ENCODE data around the gene ORM1. TPM values are rescaled to one million over a fixed set of nuclear protein-coding genes. Genes with fewer than 3 reads are reported as not detected.

Gene ORM1
- total RNA-seq, 2 donors from 2014 or later: not detected

- Mint-ChIP-seq H3K36me3 (no peaks in the 10 kb centered on the region), H3K4me3 (no peak overlapping the region), H3K9me3 (no peaks in the 10 kb centered on the region), H3K27ac (no peak overlapping the region), H3K4me1 (ENCODE audit: low read depth in 2 of 2) (peaks cover 0 to 3% of the 10 kb centered on the region in 2 donors), H3K27me3 (no peaks in the 10 kb centered on the region)
- ATAC-seq (no peak), DNase-seq (ENCODE audit: low spot score) (no peak)
Observed at GRCh38 chr9:114308361-114308950, 14.4 kb upstream of the ORM1 start.

- Mint-ChIP-seq H3K4me1 (ENCODE audit: low read depth in 2 of 2) (peaks cover 0 to 3% of the 10 kb centered on the region in 2 donors), H3K36me3 (no peaks in the 10 kb centered on the region), H3K9me3 (no peaks in the 10 kb centered on the region), H3K4me3 (no peak overlapping the region), H3K27ac (no peak overlapping the region), H3K27me3 (no peaks in the 10 kb centered on the region)
- ATAC-seq (no peak), DNase-seq (ENCODE audit: low spot score) (no peak)
Observed at GRCh38 chr9:114309096-114309495, 13.8 kb upstream of the ORM1 start.

GRCh38 chr9:114310471-114311450, 12.1 kb upstream of the ORM1 start:
- DNase-seq (ENCODE audit: low spot score): no peak
- Mint-ChIP-seq H3K4me3 (no peak overlapping the region), H3K27ac (no peak overlapping the region), H3K9me3 (no peaks in the 10 kb centered on the region), H3K27me3 (no peaks in the 10 kb centered on the region), H3K36me3 (no peaks in the 10 kb centered on the region), H3K4me1 (ENCODE audit: low read depth in 2 of 2) (peaks cover 0 to under 1% of the 10 kb centered on the region in 2 donors)
- ATAC-seq: no peak

GRCh38 chr9:114311571-114312512, 11.1 kb upstream of the ORM1 start:
- ATAC-seq (no peak), DNase-seq (ENCODE audit: low spot score) (no peak)
- Mint-ChIP-seq H3K9me3 (no peaks in the 10 kb centered on the region), H3K36me3 (no peaks in the 10 kb centered on the region), H3K27me3 (no peaks in the 10 kb centered on the region), H3K4me3 (no peak overlapping the region), H3K4me1 (ENCODE audit: low read depth in 2 of 2) (no peaks in the 10 kb centered on the region), H3K27ac (no peak overlapping the region)

GRCh38 chr9:114312513-114312875, 10.4 kb upstream of the ORM1 start:
- Mint-ChIP-seq H3K36me3 (no peaks in the 10 kb centered on the region), H3K27ac (no peak overlapping the region), H3K9me3 (no peaks in the 10 kb centered on the region), H3K4me3 (no peak overlapping the region), H3K27me3 (no peaks in the 10 kb centered on the region), H3K4me1 (ENCODE audit: low read depth in 2 of 2) (no peaks in the 10 kb centered on the region)
- DNase-seq (ENCODE audit: low spot score) (no peak), ATAC-seq (peak in 1 of 2 donors; percentile 5)

GRCh38 chr9:114313186-114313585, 9.7 kb upstream of the ORM1 start:
- Mint-ChIP-seq H3K9me3 (no peaks in the 10 kb centered on the region), H3K27ac (no peak overlapping the region), H3K4me1 (ENCODE audit: low read depth in 2 of 2) (no peaks in the 10 kb centered on the region), H3K4me3 (no peak overlapping the region), H3K36me3 (no peaks in the 10 kb centered on the region), H3K27me3 (no peaks in the 10 kb centered on the region)
- DNase-seq (ENCODE audit: low spot score): no peak
- no peak for ATAC-seq

GRCh38 chr9:114314256-114314867, 8.5 kb upstream of the ORM1 start:
- ATAC-seq: no peak
- no peaks in the 10 kb centered on the region for H3K9me3 Mint-ChIP-seq

GRCh38 chr9:114314881-114315722, 7.8 kb upstream of the ORM1 start:
- H3K4me1 Mint-ChIP-seq (ENCODE audit: low read depth in 2 of 2): no peaks in the 10 kb centered on the region
- no peaks in the 10 kb centered on the region for H3K9me3 Mint-ChIP-seq
- peaks cover 0 to 4% of the 10 kb centered on the region in 2 donors for H3K27me3 Mint-ChIP-seq
- no peaks in the 10 kb centered on the region for H3K36me3 Mint-ChIP-seq
- no peak for ATAC-seq
- no peak overlapping the region for H3K27ac Mint-ChIP-seq
- no peak for DNase-seq (ENCODE audit: low spot score)
- no peak overlapping the region for H3K4me3 Mint-ChIP-seq

More at GRCh38 chr9:114314256-114314867, 8.5 kb upstream of the ORM1 start:
- Mint-ChIP-seq H3K27me3 (peaks cover 0 to 4% of the 10 kb centered on the region in 2 donors), H3K27ac (no peak overlapping the region), H3K36me3 (no peaks in the 10 kb centered on the region), H3K4me3 (no peak overlapping the region), H3K4me1 (ENCODE audit: low read depth in 2 of 2) (no peaks in the 10 kb centered on the region)
- no peak for DNase-seq (ENCODE audit: low spot score)

- no peak overlapping the region for H3K4me3 Mint-ChIP-seq
- DNase-seq (ENCODE audit: low spot score): no peak
- H3K27ac Mint-ChIP-seq: peak overlapping the region in 1 of 2 donors; percentile 37
- H3K4me1 Mint-ChIP-seq (ENCODE audit: low read depth in 2 of 2): no peaks in the 10 kb centered on the region
- ATAC-seq: no peak
- H3K36me3 Mint-ChIP-seq: no peaks in the 10 kb centered on the region
- peaks cover 0 to 4% of the 10 kb centered on the region in 2 donors for H3K27me3 Mint-ChIP-seq
- H3K9me3 Mint-ChIP-seq: no peaks in the 10 kb centered on the region
Observed at GRCh38 chr9:114315723-114316363, 7.1 kb upstream of the ORM1 start.

GRCh38 chr9:114316605-114317230, 6.2 kb upstream of the ORM1 start:
- no peaks in the 10 kb centered on the region for H3K4me1 Mint-ChIP-seq (ENCODE audit: low read depth in 2 of 2)
- no peaks in the 10 kb centered on the region for H3K9me3 Mint-ChIP-seq
- DNase-seq (ENCODE audit: low spot score) (no peak), ATAC-seq (no peak)
- no peaks in the 10 kb centered on the region for H3K36me3 Mint-ChIP-seq
- H3K27ac Mint-ChIP-seq: no peak overlapping the region
- no peak overlapping the region for H3K4me3 Mint-ChIP-seq
- peaks cover 0 to 4% of the 10 kb centered on the region in 2 donors for H3K27me3 Mint-ChIP-seq

- Mint-ChIP-seq H3K9me3 (no peaks in the 10 kb centered on the region), H3K36me3 (no peaks in the 10 kb centered on the region), H3K27me3 (peaks cover 0 to 4% of the 10 kb centered on the region in 2 donors), H3K4me3 (no peak overlapping the region), H3K27ac (no peak overlapping the region), H3K4me1 (ENCODE audit: low read depth in 2 of 2) (no peaks in the 10 kb centered on the region)
- DNase-seq (ENCODE audit: low spot score) (no peak), ATAC-seq (no peak)
Observed at GRCh38 chr9:114317665-114318357, 5.1 kb upstream of the ORM1 start.

Data from natural killer cell treated with Interleukin-12 subunit alpha and Interleukin-12 subunit beta and Interleukin-15 and Interleukin-18, amount 100 ng/mL, for 72 hours (primary cell).